HL-60/S4 treated with phorbol 12-myristate 13-acetate at 8.2 ng/mL for 4 days and 3 days (cell line): Measurements from ENCODE around the gene ZNG1E.
"Not testable (repeated sequence)": the region's sequence is repeated elsewhere in the genome, so short reads cannot be mapped to it uniquely, and the experiment has no call there.

Source experiments
- in situ Hi-C: fragments of 300-500 bp; cut with MboI; formaldehyde crosslinking; loops from 2 replicates; pipeline ENCODE4 v1.15.0; 2022; ENCODE audit warnings: low sequenced_read_pairs

Gene ZNG1E

DNA sequence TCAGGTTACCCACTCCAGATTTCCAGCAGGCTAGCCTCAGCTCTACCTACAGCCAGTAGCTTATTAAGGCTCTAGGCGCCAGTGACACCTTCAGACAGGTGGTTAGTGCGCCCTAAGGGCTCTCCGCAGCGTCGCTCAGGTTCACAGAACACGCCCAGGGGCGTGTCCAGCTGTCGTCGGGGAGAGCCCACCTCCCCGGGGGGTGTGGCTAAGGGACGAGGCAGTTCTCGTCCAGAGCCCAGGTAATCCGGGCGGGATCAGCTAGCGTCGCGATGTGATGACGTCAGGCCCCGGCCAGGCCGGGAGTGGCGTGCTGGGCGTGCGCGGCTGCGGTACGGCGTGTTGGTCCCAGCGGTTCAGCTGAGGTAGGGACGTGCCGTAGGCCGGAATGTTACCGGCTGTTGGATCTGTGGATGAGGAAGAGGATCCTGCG, at the start of gene ZNG1E:
Gene ZNG1E, plus strand, starts transcription at position 340 of the 433 bp plus-strand sequence. Its CDS starts 49 bp downstream, at position 389.
- in situ Hi-C loops: not testable (repeated sequence)

DNA sequence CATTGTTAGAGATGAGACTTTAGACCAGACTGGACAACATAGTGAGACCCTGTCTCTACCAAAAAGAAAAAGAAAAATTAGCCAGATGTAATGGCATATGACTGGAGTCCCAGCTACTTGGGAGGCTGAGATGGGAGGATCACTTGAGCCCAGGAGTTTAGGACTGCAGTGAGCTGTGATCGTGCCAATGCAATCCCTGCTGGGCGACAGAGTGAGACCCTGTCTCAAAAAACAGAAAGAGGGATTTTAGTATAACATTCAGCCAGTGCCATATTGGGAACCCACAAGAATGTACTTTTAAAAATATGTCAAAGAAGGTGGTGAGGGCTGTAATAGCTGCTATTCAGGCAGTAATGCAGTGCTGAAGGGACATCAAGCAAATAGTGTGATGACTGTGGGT, 2.1 kb upstream of the ZNG1E start:
- in situ Hi-C loops: not testable (repeated sequence)

DNA sequence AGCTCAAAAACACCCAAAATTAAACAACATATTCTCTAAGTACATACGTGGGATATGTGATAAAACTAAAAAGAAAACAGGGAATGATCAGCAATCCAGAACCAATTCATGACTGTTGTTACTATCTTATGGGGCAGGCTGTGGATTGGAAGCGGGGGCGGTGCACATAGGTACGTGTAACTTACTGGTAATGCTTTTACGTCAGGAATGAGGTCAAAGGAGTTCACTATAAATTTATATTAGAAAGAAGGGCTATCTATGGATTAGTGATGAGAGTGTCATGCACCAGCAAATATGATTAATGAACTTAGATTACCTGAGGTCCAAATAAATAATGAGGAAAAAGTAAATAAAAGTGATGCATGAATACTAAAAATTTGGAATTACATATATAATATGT, 710 bp upstream of the ZNG1E start:
- in situ Hi-C loops: not testable (repeated sequence)

GRCh38 chr9:65676389-65676788, 661 bp downstream of the ZNG1E start:
- in situ Hi-C loops: not testable (repeated sequence)

DNA sequence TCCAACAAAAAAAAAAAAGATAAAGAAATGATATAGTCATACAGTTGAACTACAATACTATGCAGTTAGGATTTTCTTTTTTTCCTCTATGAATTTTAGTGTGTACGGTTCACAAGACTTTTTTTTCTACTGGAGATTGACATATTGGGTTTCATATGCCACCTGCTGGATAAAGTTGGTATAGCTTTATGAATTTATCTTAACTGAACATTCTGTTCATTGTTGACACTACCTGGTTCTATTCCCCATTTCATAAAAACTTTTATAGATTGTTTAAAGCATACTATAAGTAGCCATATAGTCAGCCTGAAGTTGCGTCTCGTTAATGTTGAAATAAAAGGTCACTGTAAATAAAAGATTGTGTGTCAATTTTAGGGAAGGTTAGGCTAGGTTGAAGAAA, 2.8 kb downstream of the ZNG1E start:
- in situ Hi-C loops: not testable (repeated sequence)

- in situ Hi-C loops: not testable (repeated sequence)
Measured at GRCh38 chr9:65703550-65703949, 27.8 kb downstream of the ZNG1E start.

DNA sequence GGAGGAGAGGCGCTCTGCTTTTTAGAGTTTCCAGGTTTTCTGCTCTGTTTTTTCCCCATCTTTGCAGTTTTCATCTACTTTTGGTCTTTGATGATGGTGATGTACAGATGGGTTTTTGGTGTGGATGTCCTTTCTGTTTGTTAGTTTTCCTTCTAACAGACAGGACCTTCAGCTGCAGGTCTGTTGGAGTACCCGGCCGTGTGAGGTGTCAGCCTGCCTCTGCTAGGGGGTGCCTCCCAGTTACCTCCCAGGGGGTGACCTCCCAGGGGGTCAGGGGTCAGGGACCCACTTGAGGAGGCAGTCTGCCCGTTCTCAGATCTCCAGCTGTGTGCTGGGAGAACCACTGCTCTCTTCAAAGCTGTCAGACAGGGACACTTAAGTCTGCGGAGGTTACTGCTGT, 38.7 kb downstream of the ZNG1E start:
- in situ Hi-C loops: not testable (repeated sequence)

GRCh38 chr9:65737096-65737564, 61.4 kb downstream of the ZNG1E start, which contains the start of gene FOXD4L4:
Gene FOXD4L4, plus strand, starts transcription at chr9:65737146. Its CDS starts 0 bp downstream, at chr9:65737146.
- in situ Hi-C loops: not testable (repeated sequence)

DNA sequence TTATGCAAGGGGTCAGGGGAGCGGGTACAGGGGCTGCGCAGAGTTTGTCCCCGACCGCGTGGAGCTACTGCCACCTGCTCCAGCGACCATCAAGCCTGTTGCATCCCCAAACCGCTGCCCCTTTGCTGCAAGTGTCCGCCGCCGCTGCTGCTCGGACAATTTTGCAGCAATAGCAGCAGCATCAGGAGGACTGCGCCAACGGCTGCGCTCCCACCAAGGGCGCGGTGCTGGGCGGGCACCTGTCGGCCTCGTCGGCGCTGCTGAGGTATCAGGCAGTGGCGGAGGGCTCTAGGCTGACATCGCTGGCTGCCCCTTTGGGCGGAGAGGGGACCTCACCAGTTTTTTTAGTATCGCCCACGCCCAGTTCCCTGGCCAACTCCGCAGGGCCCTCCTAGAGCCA, 62.4 kb downstream of the ZNG1E start:
- in situ Hi-C loops: not testable (repeated sequence)
